Stimulated activated CD4-positive, alpha-beta T cell treated with anti-CD3 and anti-CD28 coated beads, Interleukin-1b, Interleukin-23, amount 100 ng/mL, for 24 hours (primary cell): ENCODE measurements around the gene STAT6.

Experiments
- DNase-seq, 4 experiments: peaks; one replicate each; pipeline ENCODE4 v3.0.0-alpha.2; 2020; ENCODE audit warnings: low read depth in 4 of 4, low spot score in 1 of 4

Gene STAT6

DNA sequence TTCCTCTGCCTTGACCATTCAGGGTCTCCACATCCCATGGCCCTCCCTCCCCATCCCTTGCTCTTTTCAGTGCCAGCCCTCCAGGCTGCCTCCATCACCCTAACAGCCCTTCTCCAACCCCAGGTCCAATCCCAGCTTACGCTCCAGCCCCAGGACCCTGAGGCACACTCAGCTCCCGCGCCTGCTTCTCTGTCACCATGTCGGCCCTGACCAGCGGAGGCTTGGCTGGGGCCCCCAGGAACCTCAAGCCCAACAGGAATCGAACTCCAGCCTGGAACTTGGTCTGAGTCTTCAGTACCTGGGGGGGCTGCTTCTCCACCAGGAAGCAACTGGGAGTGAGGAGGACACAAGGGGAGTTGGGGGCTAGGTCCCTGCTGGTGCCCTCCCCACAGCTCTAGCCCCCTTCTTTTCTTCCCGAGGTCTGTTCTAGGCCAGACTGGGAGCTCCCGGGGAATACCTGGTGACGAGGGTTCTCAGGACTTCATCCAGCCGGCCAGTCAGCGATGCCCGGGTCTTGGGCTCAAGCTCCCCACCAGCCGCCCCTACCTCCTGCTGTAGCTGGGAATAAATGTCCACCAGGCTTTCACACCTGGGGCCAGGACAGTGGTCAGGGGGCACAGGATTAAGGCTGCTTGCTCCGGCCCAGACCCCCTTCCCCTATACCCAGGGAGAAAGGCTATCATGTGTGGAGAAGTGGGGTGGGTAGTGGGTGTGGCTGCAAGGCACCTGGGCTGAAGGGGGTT, 6.0 kb downstream of the STAT6 start:
- no peak for DNase-seq

DNA sequence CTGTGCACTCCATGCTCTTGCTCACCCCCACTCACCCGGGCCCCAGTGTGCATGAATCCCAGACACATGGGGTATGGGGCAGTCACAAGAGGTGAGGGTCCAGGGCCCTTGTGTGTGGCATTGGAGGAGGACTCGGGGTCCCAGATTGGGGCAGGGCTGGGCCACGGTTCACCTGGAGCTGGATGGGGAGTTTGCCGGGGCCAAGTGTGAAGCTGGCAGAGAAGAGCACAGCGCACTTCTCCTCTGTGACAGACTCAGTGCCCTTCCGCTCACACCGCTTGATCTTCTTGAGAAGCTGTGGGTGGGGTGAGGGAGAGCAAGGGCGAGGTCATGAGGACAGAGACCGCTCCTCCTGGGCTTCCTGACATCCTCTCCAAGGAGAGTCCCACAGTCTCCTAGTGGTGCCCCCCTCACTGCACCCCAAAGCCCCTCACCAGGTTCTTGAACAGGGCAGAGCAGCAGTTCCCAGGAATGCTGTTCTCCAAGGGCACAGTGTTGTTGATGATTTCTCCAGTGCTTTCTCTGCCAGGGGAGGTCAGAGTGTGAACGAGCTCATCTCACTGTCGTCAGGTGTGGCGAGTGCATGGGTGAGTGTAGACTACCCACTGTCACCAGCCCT, 6.8 kb downstream of the STAT6 start:
- DNase-seq = no peak

GRCh38 chr12:57103856-57104255, 7.3 kb downstream of the STAT6 start:
- DNase-seq = no peak

- no peak for DNase-seq
These were observed 9.1 kb downstream of the STAT6 start for GRCh38 chr12:57101892-57102695.

DNA sequence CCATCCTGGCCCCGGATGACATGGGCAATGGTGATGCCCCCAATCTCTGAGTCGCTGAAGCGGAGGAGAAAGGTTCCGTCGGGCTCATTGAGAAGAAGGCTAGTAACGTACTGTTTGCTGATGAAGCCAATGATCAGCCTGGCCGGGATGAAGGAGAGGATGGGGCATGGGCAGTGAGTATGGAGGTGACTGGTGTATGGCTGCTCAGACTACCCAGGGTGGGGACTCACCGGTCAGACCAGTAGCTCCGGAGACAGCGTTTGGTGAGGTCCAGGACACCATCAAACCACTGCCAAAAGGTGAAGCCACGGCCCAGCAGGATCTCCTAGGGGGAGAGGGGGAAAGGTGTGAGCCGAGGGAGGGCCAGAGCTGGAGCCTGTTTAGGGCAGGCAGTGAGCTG, 11.4 kb downstream of the STAT6 start:
- no peak for DNase-seq

DNA sequence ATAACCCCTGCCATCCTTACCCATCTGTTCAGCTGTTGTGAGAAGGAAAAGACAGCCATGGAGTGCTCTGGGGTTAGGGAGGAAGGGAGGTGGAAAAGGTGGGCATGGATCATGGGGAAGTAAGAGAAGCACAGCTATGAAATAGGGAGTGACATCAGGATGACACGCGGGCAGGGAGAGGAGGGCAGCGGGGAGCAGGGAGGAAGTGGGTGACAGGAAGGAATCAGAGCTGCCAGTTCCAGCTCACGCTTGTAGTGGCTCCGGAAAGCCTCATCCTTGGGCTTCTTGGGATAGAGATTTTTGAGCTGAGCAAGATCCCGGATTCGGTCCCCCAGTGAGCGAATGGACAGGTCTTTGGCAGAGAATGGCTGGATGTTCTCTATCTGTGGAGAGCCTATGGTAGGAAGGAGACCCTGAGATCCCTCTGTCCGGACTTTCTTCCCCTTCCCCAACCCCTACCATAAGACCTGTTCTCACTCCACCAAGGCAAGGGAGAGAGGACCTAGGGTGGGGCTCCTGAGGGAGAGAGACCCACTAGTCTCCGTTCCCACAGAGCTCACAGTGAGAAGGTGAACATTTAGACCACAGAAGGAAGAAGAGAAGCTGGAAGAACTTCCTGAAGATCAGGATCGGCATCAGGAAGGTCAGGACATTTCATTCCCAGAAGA, 12.0 kb downstream of the STAT6 start:
- DNase-seq = no peak

DNA sequence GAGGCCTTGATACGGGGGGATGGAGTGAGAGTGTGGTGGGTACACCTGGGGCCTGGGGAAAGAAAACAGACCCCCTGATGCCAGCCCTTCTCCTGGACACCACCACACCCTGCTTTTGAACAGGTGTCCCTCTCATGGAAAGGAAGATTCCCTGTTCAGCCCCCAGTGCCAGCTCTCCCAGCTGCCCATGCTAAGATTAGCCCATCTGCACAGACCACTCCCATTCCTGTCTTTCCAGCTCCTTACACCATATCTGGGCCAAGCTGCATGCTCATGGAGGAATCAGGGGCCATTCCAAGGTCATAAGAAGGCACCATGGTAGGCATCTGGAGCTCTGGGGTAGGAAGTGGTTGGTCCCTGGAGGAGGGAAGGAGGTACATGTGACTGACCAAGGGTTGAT, 12.6 kb downstream of the STAT6 start:
- no peak for DNase-seq

DNA sequence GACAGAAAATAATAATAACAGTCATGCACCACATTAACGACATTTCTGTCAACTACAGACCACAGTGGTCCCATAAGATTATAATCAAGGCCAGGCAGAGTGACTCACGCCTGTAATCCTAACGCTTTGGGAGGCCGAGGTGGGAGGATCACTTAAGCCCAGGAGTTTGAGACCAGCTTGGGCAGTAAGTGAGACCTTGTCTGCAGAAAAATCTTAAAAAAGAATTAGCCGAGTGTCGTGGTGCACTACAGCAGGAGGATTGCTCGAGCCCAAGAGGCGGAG, 13.7 kb downstream of the STAT6 start:
- no peak for DNase-seq

- no peak for DNase-seq
These were observed 14.2 kb downstream of the STAT6 start for GRCh38 chr12:57096748-57097553.

DNA sequence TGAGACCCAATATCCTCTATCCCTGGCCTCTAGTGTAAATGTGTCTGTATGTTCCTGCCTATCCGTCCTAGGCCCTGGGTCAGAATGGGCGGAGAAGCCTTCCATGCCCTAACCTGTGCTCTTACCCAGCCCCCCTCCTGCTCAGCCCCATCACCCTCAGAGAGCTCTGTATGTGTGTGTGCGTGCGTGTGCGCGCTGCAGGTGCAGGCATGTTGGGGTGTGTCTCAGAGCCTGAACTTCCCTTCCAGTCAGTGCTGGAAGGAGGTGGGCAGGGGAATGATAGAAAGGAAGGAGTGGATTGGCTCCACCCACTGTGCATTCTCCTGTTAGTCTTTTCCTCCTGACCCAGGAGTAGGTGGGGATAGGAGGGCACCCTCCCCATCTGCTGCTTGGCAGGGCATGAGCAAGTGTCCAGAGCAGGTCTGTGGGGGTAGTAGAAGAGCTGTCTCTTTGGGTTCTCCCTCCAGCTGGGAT, 15.0 kb downstream of the STAT6 start:
- DNase-seq = no peak

GRCh38 chr12:57095440-57095839, 15.7 kb downstream of the STAT6 start:
- no peak for DNase-seq

DNA sequence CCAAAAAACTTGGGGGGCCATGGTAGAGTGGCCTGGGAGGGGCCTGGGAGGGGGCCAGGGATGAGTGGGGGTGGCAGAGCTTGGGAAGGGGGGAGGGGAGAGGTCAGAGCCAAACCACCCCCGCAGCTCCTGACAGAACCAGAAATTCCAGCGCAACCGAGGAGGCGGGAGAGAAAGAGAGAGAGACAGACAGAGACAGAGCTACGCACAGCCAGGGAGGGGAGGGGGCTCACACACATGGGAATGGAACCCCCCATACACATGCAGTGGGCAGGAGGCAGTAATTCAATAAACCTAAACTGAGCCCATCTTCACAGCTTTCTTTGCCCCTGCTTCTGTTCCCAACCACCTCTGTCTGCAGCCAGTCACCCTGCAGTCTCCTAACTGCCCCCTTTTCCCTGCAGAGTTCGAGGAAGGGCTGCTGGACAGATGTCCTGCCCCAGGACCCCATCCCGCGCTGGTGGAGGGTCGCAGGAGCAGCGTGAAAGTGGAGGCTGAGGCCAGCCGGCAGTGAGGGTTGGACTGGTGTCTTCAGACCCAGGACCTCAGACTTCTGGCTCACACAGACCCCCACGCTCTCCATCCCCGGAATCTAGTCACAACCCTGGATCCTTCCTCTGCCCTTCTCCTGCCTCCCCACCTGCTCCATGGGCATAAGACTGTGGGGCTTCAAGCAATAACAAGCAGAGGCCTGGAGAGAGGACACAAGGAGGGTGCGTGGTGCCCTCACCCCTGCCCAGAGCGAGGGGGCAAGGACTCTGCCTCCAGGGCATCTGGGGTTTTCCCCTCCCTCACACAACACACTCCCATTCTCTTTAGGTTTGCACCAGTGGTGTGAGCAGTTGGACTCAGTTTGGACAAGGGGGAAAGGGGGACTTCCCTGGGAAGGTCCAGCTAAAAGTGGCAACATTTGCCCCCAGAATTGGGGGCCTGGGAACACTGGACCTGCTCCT, 16.7 kb downstream of the STAT6 start:
- DNase-seq = no peak

- DNase-seq = peak in 2 of 4 experiments; percentile 59 to 75
These were observed 17.6 kb downstream of the STAT6 start for GRCh38 chr12:57093415-57094207.

DNA sequence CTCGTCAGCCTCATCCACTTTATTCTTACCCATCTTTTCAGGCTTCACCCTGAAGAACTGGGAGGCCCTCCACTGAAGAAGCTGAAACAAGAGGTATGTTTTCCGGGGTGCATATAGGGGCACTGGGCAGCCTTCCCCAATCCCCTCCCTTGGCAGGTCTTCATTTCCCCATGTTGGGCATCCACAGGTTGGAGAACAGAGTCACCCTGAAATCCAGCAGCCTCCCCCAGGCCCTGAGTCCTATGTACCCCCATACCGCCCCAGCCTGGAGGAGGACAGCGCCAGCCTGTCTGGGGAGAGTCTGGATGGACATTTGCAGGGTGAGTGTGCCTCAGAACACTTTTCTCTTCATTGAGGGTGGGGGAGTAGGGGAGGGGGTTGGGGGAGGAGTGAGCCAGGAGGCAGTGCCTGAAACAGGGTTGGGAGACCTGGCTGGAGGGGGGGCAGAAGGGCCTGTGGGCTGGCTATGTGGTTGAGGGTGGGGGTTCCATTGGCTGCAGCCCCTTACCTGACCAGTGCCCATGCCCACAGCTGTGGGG, 18.2 kb downstream of the STAT6 start:
- DNase-seq = no peak

GRCh38 chr12:57092529-57092862, 18.7 kb downstream of the STAT6 start:
- no peak for DNase-seq

GRCh38 chr12:57091638-57092528, 19.3 kb downstream of the STAT6 start:
- no peak for DNase-seq

- no peak for DNase-seq
These were observed 20.1 kb downstream of the STAT6 start for GRCh38 chr12:57090924-57091637.
